Measurements from ENCODE around the gene CEP112. TPM values are rescaled to one million over a fixed set of nuclear protein-coding genes. Genes with fewer than 3 reads are reported as not detected.
A peak's percentile ranks its signal among the peaks of the same experiment; 100 is the strongest.

The CEP112 gene
- total RNA-seq, 1 experiment from 2014 or later, result 2.8 TPM

DNA sequence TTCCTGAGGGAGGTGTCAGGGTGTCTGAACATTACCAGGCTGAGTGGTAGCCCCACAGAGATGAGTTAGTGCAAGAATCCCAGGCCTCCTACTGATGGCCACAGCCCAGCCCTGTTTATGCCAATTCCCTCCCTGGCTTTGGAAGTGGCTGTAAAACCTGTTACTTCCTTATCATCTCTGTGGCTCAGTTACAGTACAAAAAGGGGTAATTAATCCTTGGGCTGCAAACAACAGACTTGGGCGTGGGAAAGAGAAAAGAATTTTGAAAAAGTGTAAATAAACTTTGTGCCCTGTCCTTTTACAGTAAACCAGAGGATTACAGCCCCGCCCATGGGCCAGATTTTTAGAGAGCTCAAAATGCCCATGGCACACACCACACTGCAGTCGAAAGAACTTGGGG lies 557.4 kb downstream of the CEP112 start:
- no peak for DNase-seq (ENCODE audit: low read depth)
- in situ Hi-C loops (cut with HindIII; ENCODE audit: low pct_unique_long_range_greater_than_20kb, low sequenced_read_pairs), result no loop called here

DNA sequence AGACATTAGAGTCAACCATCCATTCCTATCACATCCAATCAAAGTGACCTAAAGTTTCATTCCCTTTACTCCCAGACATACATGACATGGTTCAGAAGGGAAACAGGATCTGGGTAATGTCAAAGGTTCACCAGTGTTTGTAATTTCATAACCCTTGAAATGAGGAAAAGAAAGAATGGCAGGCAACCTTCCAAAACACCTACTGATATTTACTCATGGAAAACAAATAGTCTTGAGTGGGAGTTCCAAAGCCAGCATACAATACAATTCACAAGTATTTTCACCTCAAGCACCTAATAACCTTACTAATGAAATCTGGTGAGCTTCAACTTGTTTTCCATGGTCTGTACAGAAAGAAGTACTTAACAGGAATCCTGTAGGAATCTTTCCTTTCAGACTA lies 557.9 kb downstream of the CEP112 start:
- DNase-seq (ENCODE audit: low read depth), result no peak
- in situ Hi-C loops (cut with HindIII; ENCODE audit: low pct_unique_long_range_greater_than_20kb, low sequenced_read_pairs), result no loop called here

DNA sequence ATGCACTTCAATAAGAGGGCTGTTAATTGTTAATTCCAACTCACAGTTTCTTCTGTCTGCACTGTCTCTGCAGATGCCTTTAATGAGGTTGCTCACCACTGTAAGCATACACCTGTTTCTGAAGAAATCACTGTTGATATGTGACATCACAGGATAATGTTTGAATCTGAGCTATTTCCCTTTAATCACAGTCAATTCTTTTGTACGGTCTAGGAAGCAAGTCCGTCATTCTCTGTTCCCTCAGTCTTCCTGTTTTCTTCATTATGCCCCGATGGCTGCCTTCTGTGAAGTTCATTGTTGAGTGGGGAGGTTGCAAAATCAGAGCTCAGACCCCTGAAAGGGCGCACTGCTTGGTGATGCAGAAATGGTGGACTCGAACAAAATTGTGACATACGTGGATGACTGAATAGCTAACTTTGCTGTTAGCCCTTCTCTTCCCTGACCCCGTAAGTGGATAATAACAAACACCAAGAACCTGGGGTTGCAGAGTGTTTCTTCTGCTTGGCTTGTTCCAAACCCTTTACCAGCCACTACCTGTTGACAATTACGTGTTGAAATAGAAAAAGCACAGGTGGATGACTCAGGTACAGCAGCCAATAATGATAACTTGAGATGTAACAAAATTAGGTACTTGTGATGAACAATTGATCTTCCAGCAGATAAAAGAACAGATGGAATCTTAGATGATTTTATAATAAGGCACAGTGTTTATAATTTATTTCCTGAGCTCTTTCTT lies 558.6 kb downstream of the CEP112 start:
- in situ Hi-C loops (cut with HindIII; ENCODE audit: low pct_unique_long_range_greater_than_20kb, low sequenced_read_pairs), result no loop called here
- DNase-seq (ENCODE audit: low read depth), result no peak

DNA sequence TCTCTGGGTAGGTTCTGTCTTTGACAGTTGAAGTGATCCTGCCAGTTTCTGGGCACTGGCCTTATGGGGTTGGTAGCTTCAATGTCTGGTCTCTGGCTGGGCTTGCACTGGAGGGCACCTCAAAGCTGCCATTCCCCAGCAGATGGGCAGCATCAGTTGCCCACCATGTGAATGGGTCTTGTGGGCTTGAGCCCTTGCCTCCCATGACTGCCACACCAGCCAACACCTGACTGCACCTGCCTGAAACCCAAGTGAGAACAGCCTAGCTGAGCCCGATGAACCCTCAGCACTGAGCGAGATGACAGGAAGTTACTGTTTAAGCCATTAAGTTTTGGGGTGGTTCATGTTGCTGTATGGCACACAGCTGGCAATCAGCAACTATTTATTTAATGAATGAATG lies 561.4 kb downstream of the CEP112 start:
- no peak for DNase-seq (ENCODE audit: low read depth)
- in situ Hi-C loops (cut with HindIII; ENCODE audit: low pct_unique_long_range_greater_than_20kb, low sequenced_read_pairs), result no loop called here

DNA sequence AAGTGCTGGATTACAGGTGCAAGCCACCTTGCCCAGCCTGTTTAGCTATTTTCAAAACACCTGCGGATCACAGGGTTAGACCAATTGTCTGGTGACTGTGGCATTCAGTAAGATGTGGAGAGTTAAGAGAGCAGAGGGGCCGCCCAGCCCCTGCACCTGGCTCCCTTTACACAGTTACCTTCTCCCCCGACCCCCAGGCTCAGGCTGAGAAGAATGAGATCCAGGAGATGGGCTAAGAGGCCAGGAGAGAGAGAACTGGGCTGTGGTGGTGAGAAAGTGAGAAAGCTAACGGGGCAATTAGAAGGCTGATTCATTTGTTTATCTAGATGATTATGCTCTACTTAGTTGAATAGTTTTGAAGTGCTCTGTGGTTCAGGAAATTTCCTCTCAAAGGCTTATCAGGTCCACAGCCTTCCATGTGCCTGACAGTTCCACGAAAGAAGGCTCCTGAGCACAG lies 562.7 kb downstream of the CEP112 start:
- peak; percentile 78 for DNase-seq (ENCODE audit: low read depth)
- in situ Hi-C loops (cut with HindIII; ENCODE audit: low pct_unique_long_range_greater_than_20kb, low sequenced_read_pairs), result no loop called here

DNA sequence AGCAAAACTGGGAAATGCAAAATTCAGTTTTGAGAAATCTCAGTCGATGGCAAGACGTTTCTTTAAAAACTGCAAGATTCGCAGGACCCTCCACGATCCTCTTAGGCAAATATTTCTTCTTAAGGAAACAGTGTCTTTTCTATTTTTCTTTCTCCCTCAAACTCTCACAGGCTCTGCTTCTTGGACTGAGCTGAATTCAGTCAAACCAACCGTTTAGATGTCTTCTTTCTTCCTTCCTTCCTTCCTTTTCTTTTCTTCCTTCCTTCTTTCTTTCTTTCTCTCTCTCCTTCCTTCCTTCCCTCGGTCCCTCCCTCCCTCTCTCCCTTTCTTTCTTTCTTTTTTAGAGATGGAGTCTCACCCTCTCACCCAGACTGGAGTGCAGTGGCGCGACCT lies 563.3 kb downstream of the CEP112 start:
- DNase-seq (ENCODE audit: low read depth), result no peak
- in situ Hi-C loops (cut with HindIII; ENCODE audit: low pct_unique_long_range_greater_than_20kb, low sequenced_read_pairs), result no loop called here

DNA sequence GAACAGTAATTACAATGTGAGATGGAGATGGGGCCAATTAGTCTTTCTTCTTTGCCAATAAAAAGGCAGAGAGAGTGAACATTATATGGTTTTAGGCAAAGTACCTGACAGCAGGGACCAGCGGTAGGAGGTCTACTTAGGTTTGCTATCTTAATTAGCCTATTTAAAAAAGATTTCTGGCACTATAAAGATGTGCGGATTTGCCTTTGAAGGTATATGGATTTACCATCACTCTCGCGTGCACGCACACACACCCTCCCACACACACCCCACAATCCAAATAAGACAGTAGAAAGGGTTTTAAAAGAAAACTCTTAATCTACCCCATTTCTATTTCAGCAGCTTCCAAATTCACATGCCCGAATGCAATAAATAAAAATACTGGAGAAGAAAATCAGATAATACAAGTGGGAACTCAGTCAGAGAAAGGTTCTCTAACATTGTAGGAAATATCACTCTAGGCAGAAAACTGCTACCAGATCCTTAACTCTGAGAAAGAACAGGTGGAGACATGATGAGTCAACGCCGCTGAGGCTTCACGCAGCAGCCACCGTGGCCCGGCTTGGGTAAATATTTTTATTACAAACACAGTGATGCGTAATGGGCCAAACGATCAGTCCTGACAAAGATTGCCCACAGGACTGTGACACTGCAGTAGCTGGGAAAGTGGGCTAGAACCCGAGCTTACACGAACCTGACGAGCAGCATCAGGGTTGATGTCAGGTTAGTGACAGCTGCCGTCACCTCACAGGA lies 563.9 kb downstream of the CEP112 start:
- peak; percentile 89 for DNase-seq (ENCODE audit: low read depth)
- in situ Hi-C loops (cut with HindIII; ENCODE audit: low pct_unique_long_range_greater_than_20kb, low sequenced_read_pairs), result no loop called here

DNA sequence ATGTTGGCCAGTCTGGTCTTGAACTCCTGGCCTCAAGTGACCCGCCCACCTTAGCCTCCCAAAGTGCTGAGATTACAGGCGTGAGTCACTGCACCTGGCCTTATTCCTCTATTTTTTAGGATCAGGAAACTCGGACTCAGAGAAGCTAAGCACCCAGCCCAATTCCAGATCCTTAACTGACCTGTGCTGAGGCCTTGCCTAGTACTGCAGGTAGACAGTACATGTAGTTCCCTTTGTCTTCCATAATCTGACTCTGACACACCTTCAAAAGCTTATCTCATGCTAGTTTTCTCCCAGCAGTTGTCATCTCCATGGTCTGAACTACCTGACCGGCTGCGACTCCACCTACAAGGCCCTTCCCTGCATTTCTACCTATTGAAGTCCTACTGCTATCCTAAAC lies 564.8 kb downstream of the CEP112 start:
- DNase-seq (ENCODE audit: low read depth), result no peak
- in situ Hi-C loops (cut with HindIII; ENCODE audit: low pct_unique_long_range_greater_than_20kb, low sequenced_read_pairs), result no loop called here

DNA sequence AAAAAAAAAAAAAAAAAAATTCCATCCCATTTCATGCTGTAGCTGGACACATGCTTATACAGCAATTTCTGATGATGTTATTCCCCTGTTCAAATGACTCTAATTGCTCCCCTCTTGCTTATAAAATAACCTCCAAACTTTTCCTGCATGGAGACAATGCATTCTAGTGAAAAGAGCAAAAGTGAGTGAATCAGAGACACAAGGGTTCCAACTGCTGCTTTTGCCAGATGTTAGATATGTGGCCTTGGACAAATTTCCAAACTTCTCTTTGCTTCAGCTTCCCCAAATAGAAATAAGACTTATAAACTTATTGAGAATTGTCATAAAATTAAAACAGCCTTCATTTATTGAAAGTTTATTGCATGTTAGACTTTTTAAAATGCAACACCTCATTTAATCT lies 565.5 kb downstream of the CEP112 start:
- in situ Hi-C loops (cut with HindIII; ENCODE audit: low pct_unique_long_range_greater_than_20kb, low sequenced_read_pairs), result no loop called here
- no peak for DNase-seq (ENCODE audit: low read depth)

DNA sequence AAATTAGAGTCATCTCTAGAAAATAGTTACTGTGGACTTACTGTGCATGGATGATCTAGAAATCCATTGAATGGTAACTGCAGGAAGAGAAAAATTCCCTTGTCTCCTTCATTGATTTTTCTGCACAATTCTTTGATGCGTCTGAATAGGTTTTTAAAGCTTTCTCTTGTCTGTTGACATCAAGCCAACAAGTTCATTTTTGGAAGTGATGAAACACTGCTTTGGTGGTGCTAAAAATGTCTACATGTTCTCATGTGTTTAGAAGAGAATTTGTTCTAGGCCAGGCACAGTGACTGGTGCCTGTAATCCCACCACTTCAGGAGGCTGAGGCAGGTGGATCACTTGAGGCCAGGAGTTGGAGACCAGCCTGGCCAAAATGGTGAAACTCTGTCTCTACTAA lies 573.4 kb downstream of the CEP112 start:
- in situ Hi-C loops (cut with HindIII; ENCODE audit: low pct_unique_long_range_greater_than_20kb, low sequenced_read_pairs), result no loop called here
- no peak for DNase-seq (ENCODE audit: low read depth)

DNA sequence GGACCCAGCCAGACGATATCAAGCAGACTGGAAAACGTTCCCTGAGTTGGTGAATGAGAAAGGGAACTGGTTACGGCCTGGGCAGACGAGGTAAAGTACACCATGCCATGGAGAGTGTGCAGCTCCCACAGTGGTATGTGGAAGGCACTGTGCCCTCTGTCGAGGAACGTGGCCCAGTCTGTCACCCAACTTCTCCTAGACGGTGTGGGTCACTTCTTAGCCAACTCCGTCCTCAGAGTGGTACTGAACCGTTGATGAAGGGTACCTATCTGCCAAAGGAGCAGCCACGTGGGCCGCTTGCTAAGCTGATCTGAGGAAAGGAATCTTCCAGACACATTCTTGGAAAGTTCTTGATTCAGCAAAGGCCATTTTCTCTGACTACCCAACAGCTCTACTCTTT lies 574.4 kb downstream of the CEP112 start:
- in situ Hi-C loops (cut with HindIII; ENCODE audit: low pct_unique_long_range_greater_than_20kb, low sequenced_read_pairs), result no loop called here
- no peak for DNase-seq (ENCODE audit: low read depth)

DNA sequence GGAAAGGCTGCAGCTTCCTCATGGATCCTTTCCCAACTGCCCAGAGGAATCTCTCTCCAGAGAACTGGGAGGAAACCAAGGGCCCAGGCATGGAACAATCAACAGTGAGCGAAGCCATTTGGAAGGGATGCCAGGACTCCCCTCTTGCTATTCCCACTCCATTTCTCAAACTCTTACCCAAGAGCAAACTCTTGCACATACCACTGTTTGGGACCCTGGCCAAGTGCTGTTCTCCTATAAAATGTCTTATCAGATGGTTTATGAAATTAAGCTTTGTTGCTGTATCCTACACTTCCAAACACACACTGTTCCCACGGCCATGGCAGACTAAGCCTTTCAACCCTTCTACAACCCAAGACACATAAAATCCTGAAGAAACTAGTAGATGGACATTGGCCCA lies 582.2 kb downstream of the CEP112 start:
- in situ Hi-C loops (cut with HindIII; ENCODE audit: low pct_unique_long_range_greater_than_20kb, low sequenced_read_pairs), result no loop called here
- DNase-seq (ENCODE audit: low read depth), result no peak

DNA sequence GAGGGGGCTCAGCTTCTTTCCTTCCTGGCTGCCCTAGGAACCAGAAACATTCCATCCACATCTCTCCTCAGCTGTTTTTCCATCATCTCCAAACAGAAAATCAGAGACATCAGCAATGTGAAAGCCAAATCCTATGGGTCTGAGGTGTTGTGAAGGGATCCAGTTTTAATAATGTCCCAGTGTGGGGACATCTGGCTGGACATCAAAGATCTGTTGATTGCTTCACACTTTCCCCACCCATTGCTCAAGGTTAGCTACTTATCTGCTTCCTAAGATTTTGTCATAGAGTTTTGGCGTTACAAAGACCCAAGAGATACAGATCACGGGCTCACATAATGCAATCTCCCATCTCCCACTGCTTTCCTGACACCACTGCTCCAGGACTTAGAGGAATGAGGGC lies 582.6 kb downstream of the CEP112 start:
- no peak for DNase-seq (ENCODE audit: low read depth)
- in situ Hi-C loops (cut with HindIII; ENCODE audit: low pct_unique_long_range_greater_than_20kb, low sequenced_read_pairs), result no loop called here

DNA sequence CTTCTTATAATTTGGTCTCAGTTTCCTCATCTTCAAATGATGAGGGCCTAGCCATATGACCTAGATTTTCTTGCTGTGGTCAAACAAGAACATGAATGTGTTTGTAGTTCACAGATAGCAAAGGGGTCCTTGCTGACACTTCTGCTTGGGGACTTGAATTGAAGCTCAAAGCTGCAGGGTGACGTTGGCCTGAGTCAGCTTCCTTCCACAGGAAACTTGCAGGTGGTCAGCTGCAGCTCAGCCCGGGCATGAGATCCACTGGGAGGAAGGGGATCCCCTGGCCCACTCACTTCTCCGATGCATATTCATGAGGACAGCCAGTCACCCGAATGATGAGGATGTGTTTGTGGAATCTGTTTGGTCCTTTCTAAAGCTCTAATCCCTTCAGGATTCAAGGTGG lies 587.9 kb downstream of the CEP112 start:
- DNase-seq (ENCODE audit: low read depth), result no peak
- in situ Hi-C loops (cut with HindIII; ENCODE audit: low pct_unique_long_range_greater_than_20kb, low sequenced_read_pairs), result no loop called here

DNA sequence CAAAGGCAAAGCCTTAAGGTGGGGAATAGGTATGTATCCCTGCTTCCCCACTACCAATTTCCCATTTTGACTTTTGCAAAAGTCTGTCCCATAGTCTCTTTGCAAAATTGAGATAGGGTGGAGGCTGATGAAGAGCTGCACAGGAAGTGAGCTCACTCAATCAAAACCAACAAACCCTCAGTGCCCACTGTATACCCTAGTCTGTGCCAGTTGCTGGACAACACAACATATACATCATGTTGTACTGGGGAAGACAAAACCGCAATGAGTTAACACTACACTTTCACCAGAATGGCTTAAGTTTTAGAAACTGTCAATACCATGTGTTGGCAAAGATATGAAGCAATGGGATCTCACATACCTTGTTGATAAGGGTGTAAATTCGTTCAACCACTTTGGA lies 590.1 kb downstream of the CEP112 start:
- in situ Hi-C loops (cut with HindIII; ENCODE audit: low pct_unique_long_range_greater_than_20kb, low sequenced_read_pairs), result no loop called here
- DNase-seq (ENCODE audit: low read depth), result no peak

DNA sequence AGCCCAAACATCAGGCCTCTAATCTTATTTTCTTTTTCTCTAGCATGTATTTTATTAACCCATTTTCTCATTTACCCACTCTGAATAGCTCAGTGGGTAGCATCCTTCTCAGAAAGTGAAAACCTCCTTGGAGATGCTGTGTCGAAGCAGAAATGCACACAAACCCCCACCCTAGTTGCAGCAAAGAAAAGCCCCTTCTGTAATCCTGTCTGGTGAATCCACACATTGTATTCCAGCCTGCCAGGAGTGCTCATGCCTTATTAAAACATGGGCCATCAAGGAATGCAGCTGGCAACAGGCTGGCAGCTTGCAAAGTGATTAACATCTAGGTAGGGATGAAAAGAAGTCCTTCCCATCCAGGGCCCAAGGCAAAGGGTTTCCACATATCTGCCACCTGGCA lies 590.8 kb downstream of the CEP112 start:
- DNase-seq (ENCODE audit: low read depth), result no peak
- in situ Hi-C loops (cut with HindIII; ENCODE audit: low pct_unique_long_range_greater_than_20kb, low sequenced_read_pairs), result no loop called here

DNA sequence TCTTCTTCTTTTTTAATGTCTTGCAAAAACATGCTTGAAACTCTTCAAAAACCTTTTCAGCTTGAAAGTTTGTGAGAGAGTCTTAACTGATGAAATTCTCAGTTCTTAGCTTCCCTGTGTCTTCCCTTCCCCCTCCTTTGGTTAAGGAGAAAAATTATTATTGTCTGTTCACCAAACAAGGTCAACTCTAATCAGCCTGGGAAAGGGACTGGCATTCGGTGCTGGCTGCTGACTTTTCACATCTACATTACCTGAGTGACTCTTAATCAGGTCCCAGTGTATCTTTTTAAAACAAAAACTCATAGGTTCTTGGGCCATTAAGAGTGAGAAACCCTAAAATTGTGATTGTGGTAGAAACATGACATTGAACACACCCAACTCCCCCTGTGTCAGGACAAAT lies 591.4 kb downstream of the CEP112 start:
- in situ Hi-C loops (cut with HindIII; ENCODE audit: low pct_unique_long_range_greater_than_20kb, low sequenced_read_pairs), result no loop called here
- DNase-seq (ENCODE audit: low read depth), result no peak

DNA sequence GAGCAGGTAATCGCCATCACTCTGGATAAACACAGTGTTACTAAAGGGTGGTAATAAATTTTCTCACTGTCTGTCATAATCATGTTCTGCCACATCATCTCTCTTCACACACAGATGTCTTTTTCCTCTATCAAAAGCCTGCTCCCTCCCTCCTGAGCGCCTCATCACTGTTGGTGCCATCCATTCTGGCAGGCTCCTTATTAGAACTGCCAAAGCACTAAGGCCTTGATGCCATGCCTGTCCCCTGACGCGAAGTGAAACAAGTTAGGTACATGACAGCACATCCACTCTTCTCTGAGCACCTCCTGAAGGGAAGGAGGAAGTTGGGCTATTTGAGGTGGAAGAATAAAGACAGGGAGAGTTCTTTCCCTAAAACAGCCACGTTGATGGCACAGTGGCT lies 592.3 kb downstream of the CEP112 start:
- DNase-seq (ENCODE audit: low read depth), result no peak
- in situ Hi-C loops (cut with HindIII; ENCODE audit: low pct_unique_long_range_greater_than_20kb, low sequenced_read_pairs), result no loop called here

DNA sequence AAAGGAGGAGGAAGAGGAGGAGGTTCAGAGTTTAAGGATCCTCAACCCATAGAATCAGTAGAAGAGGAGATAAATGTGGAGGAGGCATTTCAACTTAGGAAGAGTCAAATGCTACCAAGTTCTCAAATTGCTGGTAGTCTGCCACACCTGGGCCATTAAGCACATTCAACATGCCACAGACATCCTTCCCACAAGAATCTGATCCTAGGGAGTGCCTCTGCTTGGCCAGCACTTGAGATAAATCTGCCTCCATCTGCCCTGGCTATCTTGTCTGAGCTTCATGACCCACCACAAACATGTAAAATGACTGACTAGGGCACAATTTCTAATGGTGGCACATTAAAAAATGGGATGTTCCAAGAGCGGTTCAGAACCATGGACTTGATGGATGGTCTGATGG lies 593.2 kb downstream of the CEP112 start:
- in situ Hi-C loops (cut with HindIII; ENCODE audit: low pct_unique_long_range_greater_than_20kb, low sequenced_read_pairs), result no loop called here

DNA sequence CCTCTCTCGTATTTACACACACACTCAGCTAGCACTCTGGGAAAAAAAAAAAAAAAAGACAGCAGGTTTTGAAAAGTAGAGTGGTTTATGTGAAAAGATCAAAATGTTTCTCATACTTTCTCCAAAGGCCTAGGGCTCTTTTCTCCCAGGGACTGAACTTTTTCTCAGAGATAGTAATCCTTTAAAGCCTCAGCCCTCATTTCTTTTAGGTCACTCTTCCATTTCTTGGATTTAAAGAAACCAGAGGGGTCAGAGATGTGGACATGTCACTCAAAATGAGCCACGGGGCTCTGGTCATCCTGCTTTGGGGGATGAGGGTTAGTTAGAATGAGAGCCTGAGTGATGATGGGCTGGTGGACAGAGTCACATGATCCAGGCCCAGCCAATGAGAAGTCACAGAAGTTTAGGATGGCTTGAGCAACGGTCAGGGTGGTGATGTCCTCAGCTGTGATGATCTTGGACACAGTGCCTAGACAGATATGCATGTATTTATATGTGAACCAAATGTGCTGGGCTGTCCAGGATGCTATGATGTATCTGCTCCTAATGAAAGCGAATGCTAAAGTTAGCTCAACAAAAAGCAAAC lies 596.8 kb downstream of the CEP112 start:
- DNase-seq (ENCODE audit: low read depth), result no peak
- in situ Hi-C loops (cut with HindIII; ENCODE audit: low pct_unique_long_range_greater_than_20kb, low sequenced_read_pairs), result no loop called here

More for the DNA sequence above, 593.2 kb downstream of the CEP112 start:
- DNase-seq (ENCODE audit: low read depth), result no peak

All from Caki2 (cell line).